Activated naive CD8-positive, alpha-beta T cell treated with anti-CD3 and anti-CD28 coated beads, Interleukin-2, amount 50 U/mL, for 16 hours (primary cell): ENCODE data around the gene CDH15.
"Not testable (repeated sequence)": the region's sequence is repeated elsewhere in the genome, so short reads cannot be mapped to it uniquely, and the experiment has no call there.

ENCODE experiments used
- DNase-seq: peaks from one replicate; pipeline ENCODE4 v3.0.0-alpha.2; 2020; ENCODE audit warnings: low read depth, low spot score

The CDH15 gene

GRCh38 chr16:89187032-89187769 lies 15.7 kb downstream of the CDH15 start:
- DNase-seq = no peak

GRCh38 chr16:89187770-89188392 lies 16.3 kb downstream of the CDH15 start:
- no peak for DNase-seq

- not testable (repeated sequence) for DNase-seq
Observed at GRCh38 chr16:89188471-89189357, 17.2 kb downstream of the CDH15 start.

GRCh38 chr16:89189358-89190025 lies 17.9 kb downstream of the CDH15 start:
- no peak for DNase-seq

GRCh38 chr16:89190150-89190958 lies 18.8 kb downstream of the CDH15 start:
- no peak for DNase-seq

- DNase-seq = no peak
Observed at GRCh38 chr16:89191033-89191900, 19.7 kb downstream of the CDH15 start.

- no peak for DNase-seq
Observed at GRCh38 chr16:89191901-89192185, 20.3 kb downstream of the CDH15 start.

- DNase-seq = not testable (repeated sequence)
Observed at GRCh38 chr16:89192186-89192955, 20.8 kb downstream of the CDH15 start.

GRCh38 chr16:89192956-89193575 lies 21.5 kb downstream of the CDH15 start:
- no peak for DNase-seq

GRCh38 chr16:89193576-89194293 lies 22.2 kb downstream of the CDH15 start:
- DNase-seq = no peak

GRCh38 chr16:89194340-89195311 lies 23.1 kb downstream of the CDH15 start:
- no peak for DNase-seq

- DNase-seq = no peak
Observed at GRCh38 chr16:89195521-89196171, 24.1 kb downstream of the CDH15 start.

- DNase-seq = no peak
Observed at GRCh38 chr16:89197033-89197632, 25.6 kb downstream of the CDH15 start.

GRCh38 chr16:89197633-89198416 lies 26.3 kb downstream of the CDH15 start:
- DNase-seq = no peak
